Panc1 (cell line): ENCODE measurements around the gene PHF13. TPM values are rescaled to one million over a fixed set of nuclear protein-coding genes. Genes with fewer than 3 reads are reported as not detected.

Experiments
- ATAC-seq: fragments of 200-7000 bp; cut with Tn5 transposase; 2 replicates; pipeline ENCODE4 v1.9.1; 2020; ENCODE audit warnings: mild to moderate bottlenecking, moderate library complexity
- BruUV-seq: library from RNA; stranded (reverse); fragments of 400-500 nt; replicated peaks from 2 replicates; lab custom pipeline; 2021; lab: Mats Ljungman, UMichigan
- CTCF ChIA-PET: fragments of 300-600 bp; sonication (Branson Sonifier 250); formaldehyde crosslinking; loops from one replicate; lab custom pipeline; 2022; ENCODE audit warnings: antibody characterized with exemption; lab: Charles Lee
- POLR2A ChIA-PET: fragments of 300-600 bp; sonication (Branson Sonifier 250); formaldehyde crosslinking; loops from one replicate; lab custom pipeline; 2022; ENCODE audit warnings: antibody characterized with exemption; lab: Charles Lee
- DNase-seq: peaks from one replicate; pipeline ENCODE4 v3.0.0-alpha.2; 2010; ENCODE audit warnings: low read depth, low spot score
- H3K27ac ChIP-seq: 2 replicates; pipeline ENCODE4 v1.5.1; 2011; ENCODE audit warnings: mild to moderate bottlenecking, low read length, inconsistent platforms
- H3K27me3 ChIP-seq: fragments of 200-500 bp; sonication (Bioruptor generic); 2 replicates; pipeline ENCODE4 v1.6.0; 2014; ENCODE audit warnings: low read length, inconsistent platforms; ENCODE audit not compliant: control insufficient read depth, insufficient read depth
- H3K36me3 ChIP-seq: fragments of 200-500 bp; sonication (Bioruptor generic); 2 replicates; pipeline ENCODE4 v1.5.1; 2014; ENCODE audit warnings: inconsistent platforms, mild to moderate bottlenecking, low read length, moderate library complexity; ENCODE audit not compliant: control insufficient read depth, insufficient read depth
- H3K4me1 ChIP-seq: 2 replicates; pipeline ENCODE4 v1.5.1; 2011; ENCODE audit warnings: inconsistent platforms, mild to moderate bottlenecking, low read length, moderate library complexity; ENCODE audit not compliant: control insufficient read depth, insufficient read depth
- H3K4me3 ChIP-seq, 2 experiments: 2 replicates each; pipeline ENCODE4 v1.5.1; 2011 to 2012; ENCODE audit warnings: low read depth in 2 of 2, low read length in 2 of 2, mild to moderate bottlenecking in 2 of 2, inconsistent platforms in 1 of 2, moderate library complexity in 1 of 2
- H3K9me3 ChIP-seq: fragments of 200-500 bp; sonication (Bioruptor generic); 2 replicates; pipeline ENCODE4 v1.5.1; 2014; ENCODE audit warnings: low read depth, mild to moderate bottlenecking, inconsistent platforms, low read length, moderate library complexity; ENCODE audit not compliant: control insufficient read depth, insufficient read depth
- POLR2AphosphoS5 ChIP-seq: IDR thresholded peaks from 2 replicates; pipeline ENCODE4 v1.6.1; 2012; ENCODE audit warnings: mild to moderate bottlenecking, low read depth, low read length, moderate library complexity
- REST ChIP-seq, 2 experiments: IDR thresholded peaks; 2 replicates each; pipeline ENCODE4 v1.6.1; 2011 to 2012; ENCODE audit warnings: low read depth in 2 of 2, control low read depth in 1 of 2, low read length in 1 of 2, mild to moderate bottlenecking in 1 of 2, moderate library complexity in 1 of 2; ENCODE audit not compliant: insufficient read depth in 1 of 2
- SIN3A ChIP-seq: IDR thresholded peaks from 2 replicates; pipeline ENCODE4 v1.6.1; 2012; ENCODE audit warnings: low read depth, mild to moderate bottlenecking, low read length, moderate library complexity, borderline replicate concordance; ENCODE audit not compliant: insufficient read depth
- TCF7L2 ChIP-seq: IDR thresholded peaks from 2 replicates; pipeline ENCODE4 v1.6.1; 2011; ENCODE audit warnings: mild to moderate bottlenecking, low read depth, low read length, inconsistent platforms
- in situ Hi-C: cut with HindIII; loops from 2 replicates; pipeline ENCODE4 v1.10.0; 2016; ENCODE audit warnings: low sequenced_read_pairs, low pct_unique_long_range_greater_than_20kb
- intact Hi-C: fragments of 100-400 bp; cut with micrococcal nuclease; formaldehyde crosslinking; loops from one replicate; pipeline ENCODE4 v1.10.0; 2022; ENCODE audit not compliant: unreplicated experiment
- total RNA-seq: library from RNA; stranded (reverse); gene quantifications from one replicate; pipeline ENCODE4 v1.2.1, GENCODE V29; 2021; ENCODE audit not compliant: unreplicated experiment
- TF ChIP-seq, protein P1 (sequence below): fragments of 450-650 bp; IDR thresholded peaks from 2 replicates; pipeline ENCODE4 v1.5.1; 2017; ENCODE audit warnings: mild to moderate bottlenecking

The PHF13 gene
- total RNA-seq, 1 experiment from 2014 or later, result 41.8 TPM

GRCh38 chr1:6596351-6596750, 17.2 kb upstream of the PHF13 start:
- intact Hi-C loops, result no loop called here
- Histone ChIP-seq H3K27ac (no peak overlapping the region), H3K4me1 (peaks cover 16% of the 10 kb centered on the region), H3K4me3 (no peak overlapping the region), H3K27me3 (no peaks in the 10 kb centered on the region), H3K9me3 (no peaks in the 10 kb centered on the region), H3K36me3 (peaks cover 2% of the 10 kb centered on the region; the same call in 1 of the 2 replicates)
- no peak for ATAC-seq
- ChIA-PET POLR2A (no interaction called here), CTCF (no interaction called here)
- in situ Hi-C loops, result no loop called here
- no peak for TF ChIP-seq REST (IDR thresholded peaks at IDR 0.05; ENCODE audit: insufficient read depth in 1 of 2, low read depth in 2 of 2, low read length in 1 of 2)
- no peak for TF ChIP-seq POLR2AphosphoS5
- no peak for TF ChIP-seq TCF7L2
- TF ChIP-seq, protein P1, sequence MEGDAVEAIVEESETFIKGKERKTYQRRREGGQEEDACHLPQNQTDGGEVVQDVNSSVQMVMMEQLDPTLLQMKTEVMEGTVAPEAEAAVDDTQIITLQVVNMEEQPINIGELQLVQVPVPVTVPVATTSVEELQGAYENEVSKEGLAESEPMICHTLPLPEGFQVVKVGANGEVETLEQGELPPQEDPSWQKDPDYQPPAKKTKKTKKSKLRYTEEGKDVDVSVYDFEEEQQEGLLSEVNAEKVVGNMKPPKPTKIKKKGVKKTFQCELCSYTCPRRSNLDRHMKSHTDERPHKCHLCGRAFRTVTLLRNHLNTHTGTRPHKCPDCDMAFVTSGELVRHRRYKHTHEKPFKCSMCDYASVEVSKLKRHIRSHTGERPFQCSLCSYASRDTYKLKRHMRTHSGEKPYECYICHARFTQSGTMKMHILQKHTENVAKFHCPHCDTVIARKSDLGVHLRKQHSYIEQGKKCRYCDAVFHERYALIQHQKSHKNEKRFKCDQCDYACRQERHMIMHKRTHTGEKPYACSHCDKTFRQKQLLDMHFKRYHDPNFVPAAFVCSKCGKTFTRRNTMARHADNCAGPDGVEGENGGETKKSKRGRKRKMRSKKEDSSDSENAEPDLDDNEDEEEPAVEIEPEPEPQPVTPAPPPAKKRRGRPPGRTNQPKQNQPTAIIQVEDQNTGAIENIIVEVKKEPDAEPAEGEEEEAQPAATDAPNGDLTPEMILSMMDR, result no peak
- TF ChIP-seq SIN3A, result no peak
- no TSS peak for BruUV-seq
- no peak for DNase-seq

- TF ChIP-seq SIN3A, result no peak
- TF ChIP-seq, protein P1, result no peak
- TF ChIP-seq POLR2AphosphoS5, result no peak
- no peak for TF ChIP-seq TCF7L2
- no peak for TF ChIP-seq REST (IDR thresholded peaks at IDR 0.05; ENCODE audit: insufficient read depth in 1 of 2, low read depth in 2 of 2, low read length in 1 of 2)
- no peak for ATAC-seq
- in situ Hi-C loops (no loop called here), intact Hi-C loops (no loop called here)
- H3K36me3 ChIP-seq, result peaks cover 2% of the 10 kb centered on the region; the same call in 1 of the 2 replicates
- DNase-seq, result no peak
- ChIA-PET CTCF (interaction anchor here (0.6 kb wide), 1 partner anchor 204 kb away, joined by 3 read pairs; the partner anchor contains the start of gene ACOT7), POLR2A (no interaction called here)
- no peaks in the 10 kb centered on the region for H3K27me3 ChIP-seq
- no peak overlapping the region for H3K27ac ChIP-seq
- H3K4me1 ChIP-seq, result peaks cover 16% of the 10 kb centered on the region
- BruUV-seq, result no TSS peak
- no peak overlapping the region for H3K4me3 ChIP-seq
- no peaks in the 10 kb centered on the region for H3K9me3 ChIP-seq
Measured at GRCh38 chr1:6596886-6597776, 16.4 kb upstream of the PHF13 start.
